ENCODE measurements around the gene CD300LF. TPM values are rescaled to one million over a fixed set of nuclear protein-coding genes. Genes with fewer than 3 reads are reported as not detected.

Gene CD300LF
- total RNA-seq, 1 experiment from 2014 or later, result not detected

- Histone ChIP-seq H3K27me3 (ENCODE audit: insufficient read depth, low read length) (peaks cover 84% of the 10 kb centered on the region), H2AFZ (ENCODE audit: low read depth, low read length, poor library complexity, severe bottlenecking) (no peak overlapping the region), H3K4me2 (ENCODE audit: low read length) (no peak overlapping the region), H3K79me2 (ENCODE audit: insufficient read depth, low read length) (no peaks in the 10 kb centered on the region), H4K20me1 (ENCODE audit: insufficient read depth) (no peaks in the 10 kb centered on the region), H3K9me2 (ENCODE audit: insufficient read depth) (no peaks in the 10 kb centered on the region), H3K27ac (ENCODE audit: low read depth, low read length) (no peak overlapping the region), H3K9me3 (ENCODE audit: control insufficient read depth in 1 of 2, insufficient read depth in 1 of 2, low read depth in 1 of 2, low read length in 2 of 2) (no peaks in the 10 kb centered on the region), H3K9ac (ENCODE audit: low read length) (no peak overlapping the region), H3K36me3 (ENCODE audit: control insufficient read depth in 1 of 2, insufficient read depth in 2 of 2, low read length in 2 of 2) (no peaks in the 10 kb centered on the region), H3K4me3 (replicated peaks in 1 of 2; ENCODE audit: low read depth in 1 of 2, low read length in 2 of 2) (no peak overlapping the region), H3K4me1 (ENCODE audit: control insufficient read depth in 1 of 2, insufficient read depth in 2 of 2, low read length in 2 of 2) (no peaks in the 10 kb centered on the region)
- no TSS peak for BruUV-seq (replicated peaks)
- ATAC-seq (peak; percentile 46; the same call in 1 of the 2 replicates), DNase-seq (ENCODE audit: low read depth, low spot score) (no peak)
- POLR2A ChIA-PET, result no interaction called here
- RAD21 ChIA-PET (ENCODE audit: low non-redundant PET in 1 of 2, low total read pairs in 2 of 2, uncharacterized antibody in 2 of 2, unreplicated experiment in 2 of 2), result no interaction called here
- TF ChIP-seq YY1 (IDR thresholded peaks at IDR 0.05; ENCODE audit: extremely low read depth, insufficient replicate concordance, low read depth, low read length) (no peak), CTCF (IDR thresholded peaks at IDR 0.05 in 2 of 3, conservative IDR thresholded peaks at IDR 0.05 in 1 of 3; ENCODE audit: borderline replicate concordance in 1 of 3, insufficient read depth in 1 of 3, low read depth in 2 of 3, low read length in 2 of 3) (no peak), EZH2phosphoT487 (IDR thresholded peaks at IDR 0.05; ENCODE audit: borderline replicate concordance) (no peak), RAD21 (IDR thresholded peaks at IDR 0.05; ENCODE audit: low read depth) (no peak), ZFX (IDR thresholded peaks at IDR 0.05) (no peak), POLR2AphosphoS5 (IDR thresholded peaks at IDR 0.05; ENCODE audit: low read depth, low read length) (no peak), JUND (IDR thresholded peaks at IDR 0.05) (no peak), POLR2A (IDR thresholded peaks at IDR 0.05; ENCODE audit: borderline replicate concordance, extremely low read depth, insufficient read depth, insufficient read length) (no peak), SRF (IDR thresholded peaks at IDR 0.05; ENCODE audit: low read depth) (no peak)
- TF ChIP-seq, protein P1, sequence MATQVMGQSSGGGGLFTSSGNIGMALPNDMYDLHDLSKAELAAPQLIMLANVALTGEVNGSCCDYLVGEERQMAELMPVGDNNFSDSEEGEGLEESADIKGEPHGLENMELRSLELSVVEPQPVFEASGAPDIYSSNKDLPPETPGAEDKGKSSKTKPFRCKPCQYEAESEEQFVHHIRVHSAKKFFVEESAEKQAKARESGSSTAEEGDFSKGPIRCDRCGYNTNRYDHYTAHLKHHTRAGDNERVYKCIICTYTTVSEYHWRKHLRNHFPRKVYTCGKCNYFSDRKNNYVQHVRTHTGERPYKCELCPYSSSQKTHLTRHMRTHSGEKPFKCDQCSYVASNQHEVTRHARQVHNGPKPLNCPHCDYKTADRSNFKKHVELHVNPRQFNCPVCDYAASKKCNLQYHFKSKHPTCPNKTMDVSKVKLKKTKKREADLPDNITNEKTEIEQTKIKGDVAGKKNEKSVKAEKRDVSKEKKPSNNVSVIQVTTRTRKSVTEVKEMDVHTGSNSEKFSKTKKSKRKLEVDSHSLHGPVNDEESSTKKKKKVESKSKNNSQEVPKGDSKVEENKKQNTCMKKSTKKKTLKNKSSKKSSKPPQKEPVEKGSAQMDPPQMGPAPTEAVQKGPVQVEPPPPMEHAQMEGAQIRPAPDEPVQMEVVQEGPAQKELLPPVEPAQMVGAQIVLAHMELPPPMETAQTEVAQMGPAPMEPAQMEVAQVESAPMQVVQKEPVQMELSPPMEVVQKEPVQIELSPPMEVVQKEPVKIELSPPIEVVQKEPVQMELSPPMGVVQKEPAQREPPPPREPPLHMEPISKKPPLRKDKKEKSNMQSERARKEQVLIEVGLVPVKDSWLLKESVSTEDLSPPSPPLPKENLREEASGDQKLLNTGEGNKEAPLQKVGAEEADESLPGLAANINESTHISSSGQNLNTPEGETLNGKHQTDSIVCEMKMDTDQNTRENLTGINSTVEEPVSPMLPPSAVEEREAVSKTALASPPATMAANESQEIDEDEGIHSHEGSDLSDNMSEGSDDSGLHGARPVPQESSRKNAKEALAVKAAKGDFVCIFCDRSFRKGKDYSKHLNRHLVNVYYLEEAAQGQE (IDR thresholded peaks at IDR 0.05; ENCODE audit: low read depth), result no peak
- CTCF ChIA-PET, result interaction anchor here (1.5 kb wide), 1 partner anchor 20 kb away, joined by 3 read pairs; no protein-coding TSS in a partner anchor
- intact Hi-C loops (cut with micrococcal nuclease), result no loop called here
Measured at GRCh38 chr17:74677558-74678466, 34.9 kb downstream of the CD300LF start.
